ENCODE results near the gene RNF224. TPM values are rescaled to one million over a fixed set of nuclear protein-coding genes. Genes with fewer than 3 reads are reported as not detected.

Gene RNF224
- total RNA-seq (2014; rRNA removed; shearing (Covaris generic)) = not detected in 2 replicates

DNA sequence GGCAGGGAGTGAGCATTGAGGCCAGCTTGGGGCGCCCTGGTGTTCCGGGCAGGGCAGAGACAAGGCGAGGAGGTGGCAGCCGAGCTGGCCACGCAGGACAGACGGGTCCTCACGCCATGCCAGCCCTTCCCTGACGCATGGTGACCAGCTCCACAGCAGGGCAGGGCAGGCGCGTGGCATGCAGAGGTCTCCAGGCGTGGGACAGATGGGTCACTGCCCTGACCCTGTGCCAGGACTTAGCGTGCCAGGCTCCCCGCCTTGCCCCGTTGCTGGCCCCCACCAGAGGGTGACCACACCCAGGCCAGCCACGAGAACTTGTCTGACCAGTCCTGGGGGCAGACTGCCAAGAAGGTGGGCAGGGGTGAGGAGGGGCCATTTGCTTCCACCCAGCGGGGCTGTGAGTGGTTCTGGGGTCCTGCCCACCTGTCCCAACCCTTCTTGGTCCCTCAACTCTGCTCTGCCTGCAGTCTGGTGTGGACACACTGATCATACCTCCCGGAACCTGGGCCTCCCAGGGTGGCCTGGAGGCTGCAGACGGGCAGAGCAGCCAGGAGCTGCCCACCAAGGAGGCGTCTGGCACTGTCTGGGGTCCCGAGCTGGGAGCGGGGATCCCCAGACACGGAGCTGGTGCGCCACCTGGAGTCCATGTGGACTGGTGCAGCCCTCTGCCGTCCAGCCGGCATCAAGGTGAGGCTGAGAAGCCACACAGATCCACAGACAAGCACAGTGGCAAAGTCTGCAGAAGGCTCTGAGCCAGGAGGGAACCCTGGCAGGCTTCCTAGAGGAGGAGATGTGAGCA, at the start of gene RNF224:
Gene RNF224, plus strand, starts transcription at position 449 of the 799 bp plus-strand sequence. CDS start 834 bp downstream, outside the sequence.
- peak; percentile 70 for DNase-seq (ENCODE audit: low spot score)

DNA sequence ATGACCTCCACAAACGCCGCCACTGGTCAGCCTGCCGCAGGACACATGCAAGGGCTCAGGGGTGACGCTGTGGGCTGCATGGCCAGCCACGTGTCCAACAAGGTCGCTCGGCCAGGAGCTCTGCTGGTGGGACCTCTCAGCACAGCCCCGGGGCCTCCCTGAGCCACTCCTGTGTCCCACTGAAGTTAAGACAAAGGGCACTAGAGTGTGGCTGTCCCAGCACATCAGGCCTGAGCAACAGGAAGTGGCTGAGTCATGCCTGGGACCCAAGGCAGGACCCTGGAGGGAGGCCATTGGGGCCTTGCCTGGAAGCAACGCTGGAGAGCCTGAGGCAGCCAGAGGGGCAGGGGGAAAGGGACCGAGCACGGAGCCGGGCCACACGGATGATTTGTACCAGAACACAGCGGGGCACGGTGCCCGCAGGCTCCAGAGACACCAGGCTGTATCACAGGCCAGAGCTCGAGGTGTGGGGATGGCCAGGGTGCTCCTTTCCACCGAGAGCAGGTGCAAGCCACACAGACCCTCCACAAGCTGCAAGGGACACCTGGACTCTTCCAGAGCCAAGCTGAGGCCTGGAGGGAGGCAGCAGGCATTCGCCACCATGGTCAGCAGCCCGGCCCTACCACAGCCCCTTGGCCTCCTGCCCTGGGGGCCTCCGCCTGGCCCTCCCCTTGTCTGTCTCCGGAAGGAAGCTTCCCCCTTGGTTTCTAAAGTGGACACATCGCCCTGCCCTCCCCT, 48.9 kb upstream of the RNF224 start:
- no peak for DNase-seq (ENCODE audit: low spot score)

DNA sequence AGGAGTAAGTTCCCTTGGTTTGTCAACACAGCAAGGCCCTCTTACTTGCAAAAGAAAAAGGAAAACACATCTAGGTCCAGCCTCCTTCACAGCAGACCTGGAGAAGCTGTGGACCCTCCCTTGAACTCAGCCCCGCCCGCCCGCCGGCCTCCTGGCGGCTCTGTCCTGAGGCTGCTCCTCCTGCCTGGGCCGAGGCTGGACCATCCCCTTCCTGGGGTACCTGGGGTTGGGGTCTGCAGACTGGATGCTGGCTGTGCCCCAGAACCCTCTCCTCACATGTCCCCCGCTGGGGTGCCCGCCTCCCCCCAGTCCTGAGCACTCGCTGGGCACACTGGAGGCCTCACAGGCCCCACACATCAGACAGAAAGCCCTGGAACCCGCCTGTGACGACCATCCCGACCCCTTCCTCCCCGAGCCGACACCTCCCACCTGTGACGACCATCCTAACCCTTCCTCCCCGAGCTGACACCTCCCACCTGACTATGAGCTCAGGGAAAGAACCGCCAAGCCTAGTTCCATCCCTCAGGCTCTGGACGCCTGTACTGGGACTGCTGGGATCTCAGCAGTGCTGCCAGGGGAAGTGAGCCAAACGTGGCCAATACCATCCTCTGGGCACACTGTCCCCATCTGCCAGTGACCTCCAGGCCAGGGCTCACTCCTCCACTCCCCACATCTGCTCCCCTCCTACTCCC, 48.2 kb upstream of the RNF224 start:
- DNase-seq (ENCODE audit: low spot score) = no peak

GRCh38 chr9:137179761-137180160, 47.5 kb upstream of the RNF224 start:
- DNase-seq (ENCODE audit: low spot score) = no peak

DNA sequence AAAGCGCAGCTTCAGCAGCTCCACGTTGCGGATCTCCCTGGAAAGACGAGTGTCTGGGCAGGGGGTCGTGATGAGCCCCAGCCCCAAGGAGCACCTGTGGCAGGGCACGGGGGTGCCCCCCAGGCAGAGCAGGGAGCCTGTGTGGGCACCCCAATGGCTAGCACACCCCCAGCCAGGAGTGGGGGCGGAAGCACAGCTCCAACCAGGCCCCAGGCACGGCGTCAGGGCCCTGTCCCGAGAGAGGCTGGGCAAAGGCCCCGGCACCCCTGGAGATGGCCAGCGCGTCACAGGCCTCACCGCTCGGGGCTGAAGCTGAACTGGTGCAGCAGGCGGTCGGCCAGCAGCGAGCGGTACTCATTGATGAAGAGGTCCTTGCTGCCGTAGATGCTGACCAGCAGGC, 46.8 kb upstream of the RNF224 start:
- no peak for DNase-seq (ENCODE audit: low spot score)

- no peak for DNase-seq (ENCODE audit: low spot score)
These were observed 45.6 kb upstream of the RNF224 start for GRCh38 chr9:137181680-137182079.

- no peak for DNase-seq (ENCODE audit: low spot score)
These were observed 44.5 kb upstream of the RNF224 start for GRCh38 chr9:137182836-137183235.

DNA sequence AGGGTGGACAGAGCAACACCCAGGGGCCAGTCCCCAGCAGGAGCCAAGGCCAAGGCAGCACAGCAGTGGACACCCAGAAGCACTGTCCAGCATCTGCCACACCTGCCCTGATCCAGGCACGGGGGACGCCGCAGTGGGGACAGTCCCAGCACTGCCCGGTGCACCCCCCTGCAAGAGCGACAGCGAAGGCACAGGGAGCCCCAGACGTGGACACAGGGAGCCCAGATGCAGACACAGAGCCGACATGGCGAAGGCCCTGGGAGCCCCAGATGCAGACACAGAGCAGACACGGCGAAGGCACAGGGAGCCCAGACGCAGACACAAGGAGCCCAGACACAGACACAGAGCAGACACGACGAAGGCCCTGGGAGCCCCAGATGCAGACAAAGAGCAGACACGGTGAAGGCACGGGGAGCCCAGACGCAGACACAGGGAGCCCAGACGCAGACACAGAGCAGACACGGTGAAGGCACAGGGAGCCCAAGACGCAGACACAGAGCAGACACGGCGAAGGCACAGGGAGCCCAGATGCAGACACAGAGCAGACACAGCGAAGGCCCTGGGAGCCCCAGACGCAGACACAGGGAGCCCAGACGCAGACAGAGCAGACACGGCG, 43.2 kb upstream of the RNF224 start:
- no peak for DNase-seq (ENCODE audit: low spot score)

DNA sequence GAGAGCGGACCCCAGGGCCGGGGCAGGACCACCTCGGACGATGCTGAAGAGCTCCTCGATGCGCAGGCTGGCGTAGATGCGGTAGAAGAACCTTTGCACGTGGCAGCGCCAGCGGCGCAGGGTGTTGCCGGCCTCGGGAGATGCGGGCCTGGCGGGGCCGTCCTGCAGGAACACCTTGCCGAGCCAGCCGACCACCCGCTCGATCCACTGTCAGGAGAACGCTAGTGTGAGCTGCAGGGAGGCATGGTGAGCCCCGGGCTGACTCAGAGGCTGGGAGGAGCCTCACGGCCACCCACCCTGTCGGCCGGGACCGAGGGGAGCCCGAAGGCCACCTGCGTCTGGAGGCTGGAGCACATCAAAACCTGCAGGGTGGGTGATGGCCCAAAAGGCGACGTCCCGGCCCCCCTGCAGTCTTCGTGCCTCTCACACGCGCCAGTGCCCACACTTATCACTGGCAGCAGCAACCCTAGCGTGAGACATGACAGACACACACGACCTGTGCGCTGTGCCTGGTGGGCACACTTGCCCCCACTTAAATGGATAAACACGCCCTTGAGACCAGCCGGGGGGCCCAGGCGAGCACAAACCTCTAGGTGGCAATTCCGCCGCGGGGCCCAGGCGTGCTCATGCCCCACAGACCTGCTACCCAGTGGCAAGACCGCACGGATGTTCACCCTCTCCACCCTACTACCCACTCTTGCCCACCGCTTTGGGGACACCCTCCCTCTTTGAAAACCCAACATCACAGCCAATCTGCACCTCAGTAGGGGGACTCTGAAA, 42.2 kb upstream of the RNF224 start:
- no peak for DNase-seq (ENCODE audit: low spot score)

DNA sequence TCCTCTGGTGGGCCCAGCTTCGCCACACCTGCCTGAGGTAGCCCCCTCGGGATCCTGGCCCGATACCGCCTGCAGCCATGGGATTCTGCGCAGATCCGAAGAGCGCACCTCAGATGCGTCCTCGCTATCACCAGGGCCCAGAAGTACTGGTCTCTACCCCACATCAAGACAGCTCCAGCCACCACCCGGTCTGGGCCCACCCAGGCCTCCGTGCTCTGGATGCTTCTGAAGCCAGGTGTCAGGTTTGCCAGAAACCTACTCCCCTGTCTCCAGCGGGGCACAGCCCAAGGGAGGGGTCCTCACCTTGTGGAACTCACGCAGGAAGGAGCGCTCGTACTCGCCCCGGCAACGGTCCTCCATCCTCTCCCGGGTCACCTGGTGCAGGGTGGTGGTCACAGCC, 41.4 kb upstream of the RNF224 start:
- DNase-seq (ENCODE audit: low spot score) = no peak

DNA sequence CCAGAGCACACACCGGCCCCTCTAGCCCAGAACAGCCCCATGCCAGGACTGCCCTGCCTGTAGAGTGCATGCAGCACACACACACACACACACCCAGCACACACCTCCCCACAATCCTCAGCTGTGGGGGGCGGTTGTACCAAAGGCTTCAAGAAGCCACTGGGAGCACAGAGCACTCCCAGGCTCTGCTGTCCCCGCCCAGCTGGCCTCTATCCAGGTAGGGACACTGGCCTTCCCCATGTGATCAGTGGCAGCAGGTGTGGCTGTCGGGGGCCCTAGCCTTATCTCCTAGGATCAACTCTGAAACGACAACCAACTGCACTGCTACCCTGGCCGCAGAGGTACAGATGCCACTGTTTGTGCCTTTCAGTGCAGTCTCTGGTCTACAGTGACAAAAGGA, 40.9 kb upstream of the RNF224 start:
- DNase-seq (ENCODE audit: low spot score) = no peak

GRCh38 chr9:137187386-137187785, 39.9 kb upstream of the RNF224 start:
- no peak for DNase-seq (ENCODE audit: low spot score)

GRCh38 chr9:137188086-137188489, 39.2 kb upstream of the RNF224 start:
- DNase-seq (ENCODE audit: low spot score) = no peak

GRCh38 chr9:137188490-137189296, 38.6 kb upstream of the RNF224 start, which contains the start of the genes ANAPC2 and SSNA1:
Gene ANAPC2 (minus strand): TSS chr9:137188560. CDS start chr9:137188532, 28 bp downstream.
Gene SSNA1 (plus strand): TSS chr9:137188676. CDS start chr9:137188727, 51 bp downstream.
- DNase-seq (ENCODE audit: low spot score) = peak; percentile 87

DNA sequence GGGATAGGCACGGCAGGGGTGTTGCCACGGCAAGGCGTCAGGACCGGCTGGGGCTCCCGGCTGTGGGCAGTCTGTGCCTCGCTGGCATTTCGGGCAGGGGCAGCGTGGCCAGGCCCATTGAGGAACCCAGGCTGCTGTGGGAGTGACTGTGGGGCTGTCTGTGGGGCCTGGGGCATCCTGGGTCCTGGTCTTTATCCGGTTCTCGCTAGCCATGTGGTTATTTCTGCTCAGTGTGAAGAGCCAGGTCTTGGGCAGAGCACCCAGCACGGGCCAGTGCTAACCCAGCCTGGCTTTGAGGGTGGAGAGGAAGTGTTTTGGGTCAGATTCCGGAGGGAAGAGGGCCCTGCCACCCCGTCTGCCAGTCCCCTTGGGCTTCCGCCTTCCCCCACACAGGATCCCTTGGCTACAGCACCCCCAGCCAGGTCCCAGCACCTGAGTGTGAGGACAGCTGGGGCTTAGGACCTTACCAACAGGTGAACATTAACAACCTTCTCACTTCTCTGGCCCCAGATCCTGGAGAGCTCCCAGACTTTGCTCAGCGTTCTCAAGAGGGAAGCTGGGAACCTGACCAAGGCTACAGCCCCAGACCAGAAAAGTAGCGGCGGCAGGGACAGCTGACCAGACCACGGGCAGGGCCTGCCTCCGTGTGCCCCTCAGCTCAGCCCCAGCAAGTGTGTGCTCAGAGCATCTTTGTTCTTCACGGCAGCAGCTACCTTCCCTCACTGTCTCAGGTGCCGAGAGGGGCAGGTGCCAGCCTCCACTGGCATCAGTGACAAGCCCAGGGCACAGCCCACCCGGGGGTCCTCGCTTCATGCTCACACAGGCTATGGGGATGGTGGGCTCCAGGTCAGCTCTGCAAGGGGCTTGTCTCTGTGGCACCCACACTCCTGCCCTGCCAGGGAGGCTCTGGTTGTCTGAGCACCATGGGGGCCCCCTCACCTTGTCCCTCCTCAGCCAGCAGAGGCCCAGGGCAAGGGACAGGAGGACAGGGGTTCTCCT, 37.7 kb upstream of the RNF224 start:
- no peak for DNase-seq (ENCODE audit: low spot score)

GRCh38 chr9:137190315-137190856, 36.9 kb upstream of the RNF224 start:
- DNase-seq (ENCODE audit: low spot score) = no peak

DNA sequence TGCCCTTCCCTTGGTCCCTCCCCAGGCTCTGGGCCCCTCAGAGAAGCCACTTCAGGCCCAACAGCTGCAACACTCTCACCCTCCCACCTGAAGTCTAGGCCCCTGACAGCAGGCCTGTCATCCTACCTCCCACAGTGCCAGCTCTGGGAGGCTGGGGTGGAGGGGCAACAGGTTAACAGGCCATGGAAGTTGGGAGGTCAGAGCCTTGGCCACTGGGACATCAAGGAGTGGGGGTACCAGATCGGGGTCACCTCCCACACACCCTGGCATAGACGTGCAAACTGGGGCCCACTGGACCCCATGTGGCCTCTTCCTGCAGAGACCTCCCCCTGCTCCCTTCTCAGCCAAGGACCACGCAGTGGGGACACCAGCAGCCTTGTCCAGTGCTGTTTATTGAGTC, 36.1 kb upstream of the RNF224 start:
- no peak for DNase-seq (ENCODE audit: low spot score)

GRCh38 chr9:137191691-137192447, 35.4 kb upstream of the RNF224 start:
- DNase-seq (ENCODE audit: low spot score) = no peak
